Mesenchymal stem cell (in vitro differentiated cells and primary cell): ENCODE measurements around the gene STRAP.

Source experiments
- DNase-seq: peaks from one replicate; pipeline ENCODE4 v3.0.0-alpha.2; 2013
- H2AFZ ChIP-seq: one replicate; pipeline ENCODE4 v1.6.1; 2013; ENCODE audit warnings: low read depth, mild to moderate bottlenecking, control low read depth, inconsistent platforms, low read length, moderate library complexity
- H2AK5ac ChIP-seq: 2 replicates; pipeline ENCODE4 v1.6.1; 2013; ENCODE audit warnings: low read length, moderate library complexity, mild to moderate bottlenecking, inconsistent platforms; ENCODE audit not compliant: severe bottlenecking
- H2BK120ac ChIP-seq: one replicate; pipeline ENCODE4 v1.6.1; 2013; ENCODE audit warnings: low read depth, mild to moderate bottlenecking, inconsistent platforms, low read length, moderate library complexity
- H2BK12ac ChIP-seq, 2 experiments: one replicate each; pipeline ENCODE4 v1.6.1; 2013; ENCODE audit warnings: inconsistent platforms in 2 of 2, low read length in 2 of 2, mild to moderate bottlenecking in 2 of 2, moderate library complexity in 2 of 2, control low read depth in 1 of 2
- H2BK15ac ChIP-seq: one replicate; pipeline ENCODE4 v1.6.1; 2013; ENCODE audit warnings: mild to moderate bottlenecking, low read depth, inconsistent platforms; ENCODE audit not compliant: poor library complexity, severe bottlenecking
- H2BK5ac ChIP-seq: 2 replicates; pipeline ENCODE4 v1.6.1; 2013; ENCODE audit warnings: low read depth, mild to moderate bottlenecking, low read length, control low read depth, inconsistent platforms; ENCODE audit not compliant: poor library complexity, severe bottlenecking
- H3K14ac ChIP-seq, 2 experiments: one replicate each; pipeline ENCODE4 v1.6.1; 2013; ENCODE audit warnings: inconsistent platforms in 2 of 2, low read length in 2 of 2, control low read depth in 1 of 2, mild to moderate bottlenecking in 1 of 2, moderate library complexity in 1 of 2
- H3K18ac ChIP-seq, 2 experiments: one replicate each; pipeline ENCODE4 v1.6.1; 2013; ENCODE audit warnings: inconsistent platforms in 2 of 2, low read length in 2 of 2, control low read depth in 1 of 2, low read depth in 1 of 2, mild to moderate bottlenecking in 1 of 2
- H3K23ac ChIP-seq, 2 experiments: one replicate each; pipeline ENCODE4 v1.6.1; 2013; ENCODE audit warnings: inconsistent platforms in 2 of 2, low read length in 2 of 2, mild to moderate bottlenecking in 2 of 2, moderate library complexity in 2 of 2, control low read depth in 1 of 2
- H3K27ac ChIP-seq: 2 replicates; pipeline ENCODE4 v1.5.1; 2013; ENCODE audit warnings: mild to moderate bottlenecking, moderate library complexity, low read length, control low read depth, inconsistent platforms; ENCODE audit not compliant: poor library complexity, severe bottlenecking
- H3K27me3 ChIP-seq, 2 experiments: 2 replicates each; pipeline versions ENCODE4 v1.6.1 to v1.7.0; 2013; ENCODE audit warnings: low read length in 2 of 2, mild to moderate bottlenecking in 2 of 2, moderate library complexity in 2 of 2, control low read depth in 1 of 2, inconsistent platforms in 1 of 2; ENCODE audit not compliant: control insufficient read depth in 1 of 2, insufficient read depth in 1 of 2
- H3K36me3 ChIP-seq, 2 experiments: 2 replicates each; pipeline versions ENCODE4 v1.6.1 to v1.7.0; 2013; ENCODE audit warnings: low read length in 2 of 2, control low read depth in 1 of 2, inconsistent platforms in 1 of 2, low read depth in 1 of 2, mild to moderate bottlenecking in 1 of 2; ENCODE audit not compliant: insufficient read depth in 2 of 2, control insufficient read depth in 1 of 2
- H3K4ac ChIP-seq, 2 experiments: one replicate each; pipeline ENCODE4 v1.6.1; 2013; ENCODE audit warnings: inconsistent platforms in 2 of 2, low read length in 2 of 2, mild to moderate bottlenecking in 2 of 2, moderate library complexity in 2 of 2, control low read depth in 1 of 2, low read depth in 1 of 2
- H3K4me1 ChIP-seq: 2 replicates; pipeline ENCODE4 v1.6.1; 2013; ENCODE audit warnings: low read depth, low read length, control low read depth; ENCODE audit not compliant: control insufficient read depth, insufficient read depth
- H3K4me2 ChIP-seq: 2 replicates; pipeline ENCODE4 v1.6.1; 2013; ENCODE audit warnings: low read length, mild to moderate bottlenecking, inconsistent platforms; ENCODE audit not compliant: poor library complexity, severe bottlenecking
- H3K4me3 ChIP-seq, 2 experiments: 2 replicates each; pipeline versions ENCODE4 v1.5.1 to v1.7.0; 2013; ENCODE audit warnings: low read length in 2 of 2, mild to moderate bottlenecking in 2 of 2, control low read depth in 1 of 2, low read depth in 1 of 2; ENCODE audit not compliant: insufficient read depth in 1 of 2
- H3K79me1 ChIP-seq: replicated peaks from 2 replicates; pipeline ENCODE4 v1.6.1; 2013; ENCODE audit warnings: mild to moderate bottlenecking, control low read depth, low read length, inconsistent platforms; ENCODE audit not compliant: poor library complexity, severe bottlenecking
- H3K9ac ChIP-seq: 2 replicates; pipeline ENCODE4 v1.7.0; 2013; ENCODE audit warnings: mild to moderate bottlenecking, low read length, moderate library complexity
- H3K9me3 ChIP-seq: 2 replicates; pipeline ENCODE4 v1.7.0; 2013; ENCODE audit warnings: mild to moderate bottlenecking, low read length; ENCODE audit not compliant: control insufficient read depth
- H4K8ac ChIP-seq: one replicate; pipeline ENCODE4 v1.6.1; 2013; ENCODE audit warnings: inconsistent platforms, mild to moderate bottlenecking, low read length, moderate library complexity
- H4K91ac ChIP-seq: one replicate; pipeline ENCODE4 v1.6.1; 2013; ENCODE audit warnings: mild to moderate bottlenecking, low read length, inconsistent platforms
- WGBS: methylation state at CpG from one replicate; pipeline ENCODE4 v1.1.7; 2013; ENCODE audit warnings: mixed read lengths; 5-methylcytosine and 5-hydroxymethylcytosine counted together

Gene STRAP

GRCh38 chr12:15863372-15863771, 18.8 kb upstream of the STRAP start:
- H3K9me3 ChIP-seq = no peaks in the 10 kb centered on the region
- no peak overlapping the region for H2BK5ac ChIP-seq
- H3K4me2 ChIP-seq = no peak overlapping the region
- peak overlapping the region; percentile 23 for H2BK15ac ChIP-seq
- H2AFZ ChIP-seq = no peak overlapping the region
- H3K36me3 ChIP-seq = no peaks in the 10 kb centered on the region
- H3K27ac ChIP-seq = no peak overlapping the region
- H2AK5ac ChIP-seq = no peak overlapping the region
- H3K14ac ChIP-seq = no peak overlapping the region
- H2BK120ac ChIP-seq = no peak overlapping the region
- H3K4me3 ChIP-seq = no peak overlapping the region
- H3K4ac ChIP-seq = no peak overlapping the region
- H3K4me1 ChIP-seq = no peaks in the 10 kb centered on the region
- no peak overlapping the region for H3K18ac ChIP-seq
- H2BK12ac ChIP-seq = no peak overlapping the region
- no peaks in the 10 kb centered on the region for H3K27me3 ChIP-seq
- no peak overlapping the region for H4K91ac ChIP-seq
- no peak overlapping the region for H4K8ac ChIP-seq
- peak; percentile 61 for DNase-seq
- H3K9ac ChIP-seq = no peak overlapping the region
- WGBS = 17% methylated on average over 9 of the region's 9 CpGs
- H3K79me1 ChIP-seq = no peaks in the 10 kb centered on the region
- no peak overlapping the region for H3K23ac ChIP-seq

DNA sequence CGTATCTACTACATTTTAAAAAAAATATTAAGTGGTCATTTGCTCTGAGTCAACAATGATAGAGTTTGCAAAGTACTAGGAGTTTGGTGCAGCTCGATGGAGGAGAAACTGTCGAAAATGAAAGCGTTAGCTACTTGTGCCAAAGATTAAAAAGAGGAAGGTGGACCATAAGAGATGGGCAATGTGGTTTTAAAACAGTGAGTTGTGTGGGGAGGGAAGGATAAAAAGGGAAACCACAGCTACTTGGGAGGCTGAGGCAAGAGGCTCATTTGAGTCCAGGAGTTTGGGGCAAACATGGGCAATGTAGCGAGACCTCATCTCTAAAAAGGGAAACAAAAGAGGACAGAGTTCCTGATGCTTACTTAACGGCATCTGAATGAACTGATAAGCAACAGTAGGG, 18.2 kb upstream of the STRAP start:
- WGBS = 92% methylated on average over 5 of the region's 6 CpGs
- Histone ChIP-seq H3K14ac (no peak overlapping the region), H3K27ac (no peak overlapping the region), H2BK15ac (no peak overlapping the region), H3K9me3 (no peaks in the 10 kb centered on the region), H3K9ac (no peak overlapping the region), H2BK12ac (no peak overlapping the region), H3K18ac (peak overlapping the region in 1 of 2 experiments; percentile 18), H2BK120ac (no peak overlapping the region), H2AFZ (no peak overlapping the region), H3K79me1 (no peaks in the 10 kb centered on the region), H3K27me3 (no peaks in the 10 kb centered on the region), H4K8ac (no peak overlapping the region), H2AK5ac (no peak overlapping the region), H3K23ac (no peak overlapping the region), H3K4me3 (no peak overlapping the region), H3K36me3 (no peaks in the 10 kb centered on the region), H4K91ac (no peak overlapping the region), H3K4me1 (no peaks in the 10 kb centered on the region), H2BK5ac (no peak overlapping the region), H3K4ac (no peak overlapping the region), H3K4me2 (no peak overlapping the region)
- DNase-seq = no peak

GRCh38 chr12:15868186-15868585, 14.0 kb upstream of the STRAP start:
- no peak overlapping the region for H3K4me3 ChIP-seq
- H2AK5ac ChIP-seq = no peak overlapping the region
- no peaks in the 10 kb centered on the region for H3K79me1 ChIP-seq
- no peak overlapping the region for H2BK15ac ChIP-seq
- WGBS = 88% methylated on average over 3 of the region's 3 CpGs
- no peaks in the 10 kb centered on the region for H3K4me1 ChIP-seq
- no peaks in the 10 kb centered on the region for H3K9me3 ChIP-seq
- H3K4ac ChIP-seq = no peak overlapping the region
- no peak overlapping the region for H2BK120ac ChIP-seq
- H3K27me3 ChIP-seq = no peaks in the 10 kb centered on the region
- DNase-seq = no peak
- H3K9ac ChIP-seq = no peak overlapping the region
- no peak overlapping the region for H3K23ac ChIP-seq
- H2BK5ac ChIP-seq = no peak overlapping the region
- H3K14ac ChIP-seq = no peak overlapping the region
- H2BK12ac ChIP-seq = no peak overlapping the region
- H4K91ac ChIP-seq = no peak overlapping the region
- no peaks in the 10 kb centered on the region for H3K36me3 ChIP-seq
- H2AFZ ChIP-seq = no peak overlapping the region
- H3K27ac ChIP-seq = no peak overlapping the region
- no peak overlapping the region for H3K4me2 ChIP-seq
- H3K18ac ChIP-seq = no peak overlapping the region
- no peak overlapping the region for H4K8ac ChIP-seq

- H2BK12ac ChIP-seq = no peak overlapping the region
- H3K23ac ChIP-seq = no peak overlapping the region
- H3K4me3 ChIP-seq = no peak overlapping the region
- no peak overlapping the region for H2AFZ ChIP-seq
- H3K4me1 ChIP-seq = no peaks in the 10 kb centered on the region
- H3K36me3 ChIP-seq = no peaks in the 10 kb centered on the region
- no peak overlapping the region for H4K8ac ChIP-seq
- no peak overlapping the region for H4K91ac ChIP-seq
- no peak overlapping the region for H3K4me2 ChIP-seq
- 80% methylated on average over 1 of the region's 4 CpGs for WGBS
- H2BK5ac ChIP-seq = no peak overlapping the region
- H3K27ac ChIP-seq = no peak overlapping the region
- H3K9ac ChIP-seq = no peak overlapping the region
- no peaks in the 10 kb centered on the region for H3K27me3 ChIP-seq
- no peaks in the 10 kb centered on the region for H3K79me1 ChIP-seq
- H2AK5ac ChIP-seq = no peak overlapping the region
- H3K14ac ChIP-seq = no peak overlapping the region
- H3K9me3 ChIP-seq = no peaks in the 10 kb centered on the region
- H3K4ac ChIP-seq = no peak overlapping the region
- no peak overlapping the region for H3K18ac ChIP-seq
- DNase-seq = no peak
- no peak overlapping the region for H2BK120ac ChIP-seq
- H2BK15ac ChIP-seq = no peak overlapping the region
These were observed 8.6 kb upstream of the STRAP start for GRCh38 chr12:15873556-15873955.
